ENCODE results near the gene LGALSL.

DNA sequence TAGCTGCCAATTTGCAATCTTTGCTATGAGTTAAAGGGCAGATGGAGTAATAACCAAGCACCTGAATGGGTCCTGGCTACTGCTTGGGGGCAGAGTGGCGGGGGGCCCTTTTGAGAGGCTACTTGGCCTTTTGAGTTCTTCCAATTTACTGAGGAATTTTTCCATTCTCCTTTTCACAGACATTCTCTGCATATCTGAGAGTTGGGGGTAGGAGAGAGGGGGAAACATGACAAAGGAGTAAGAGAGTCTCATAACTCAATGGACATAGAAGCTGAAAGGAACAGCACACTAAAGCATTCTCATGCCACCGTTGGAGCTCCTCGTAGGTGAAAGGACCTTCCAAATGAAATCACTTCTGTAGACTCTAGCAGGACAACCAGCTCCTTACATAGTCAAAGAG, 16.1 kb downstream of the LGALSL start:
- TF ChIP-seq, protein P1, sequence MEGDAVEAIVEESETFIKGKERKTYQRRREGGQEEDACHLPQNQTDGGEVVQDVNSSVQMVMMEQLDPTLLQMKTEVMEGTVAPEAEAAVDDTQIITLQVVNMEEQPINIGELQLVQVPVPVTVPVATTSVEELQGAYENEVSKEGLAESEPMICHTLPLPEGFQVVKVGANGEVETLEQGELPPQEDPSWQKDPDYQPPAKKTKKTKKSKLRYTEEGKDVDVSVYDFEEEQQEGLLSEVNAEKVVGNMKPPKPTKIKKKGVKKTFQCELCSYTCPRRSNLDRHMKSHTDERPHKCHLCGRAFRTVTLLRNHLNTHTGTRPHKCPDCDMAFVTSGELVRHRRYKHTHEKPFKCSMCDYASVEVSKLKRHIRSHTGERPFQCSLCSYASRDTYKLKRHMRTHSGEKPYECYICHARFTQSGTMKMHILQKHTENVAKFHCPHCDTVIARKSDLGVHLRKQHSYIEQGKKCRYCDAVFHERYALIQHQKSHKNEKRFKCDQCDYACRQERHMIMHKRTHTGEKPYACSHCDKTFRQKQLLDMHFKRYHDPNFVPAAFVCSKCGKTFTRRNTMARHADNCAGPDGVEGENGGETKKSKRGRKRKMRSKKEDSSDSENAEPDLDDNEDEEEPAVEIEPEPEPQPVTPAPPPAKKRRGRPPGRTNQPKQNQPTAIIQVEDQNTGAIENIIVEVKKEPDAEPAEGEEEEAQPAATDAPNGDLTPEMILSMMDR (IDR thresholded peaks at IDR 0.05) = no peak
- no peak for TF ChIP-seq POLR2A (IDR thresholded peaks at IDR 0.05)
